Measurements from ENCODE around the gene PTPRT.

The PTPRT gene

GRCh38 chr20:42502591-42502990 is 687.1 kb downstream of the PTPRT start:
- no peak overlapping the region for H3K9ac ChIP-seq (ENCODE audit: insufficient read length)
- no peak for TF ChIP-seq EZH2 (IDR thresholded peaks at IDR 0.05)
- TF ChIP-seq FOXP2 (optimal IDR thresholded peaks at IDR 0.05; ENCODE audit: control extremely low read depth, extremely low read length, insufficient read depth) = no peak
- TF ChIP-seq POLR2AphosphoS5 (IDR thresholded peaks at IDR 0.05; ENCODE audit: borderline replicate concordance, low read depth, low read length) = no peak
- H3K9me3 ChIP-seq (ENCODE audit: low read depth, low read length) = no peaks in the 10 kb centered on the region
- H3K27ac ChIP-seq = no peak overlapping the region
- no peak for DNase-seq (ENCODE audit: low read depth, low spot score)
- no peaks in the 10 kb centered on the region for H3K36me3 ChIP-seq (ENCODE audit: insufficient read depth, low read length)
- H3K4me3 ChIP-seq = no peak overlapping the region

- Histone ChIP-seq H3K9ac (ENCODE audit: insufficient read length) (no peak overlapping the region), H3K36me3 (ENCODE audit: insufficient read depth, low read length) (no peaks in the 10 kb centered on the region), H3K9me3 (ENCODE audit: low read depth, low read length) (no peaks in the 10 kb centered on the region), H3K4me3 (no peak overlapping the region), H3K27ac (no peak overlapping the region)
- TF ChIP-seq EZH2 (IDR thresholded peaks at IDR 0.05) (no peak), FOXP2 (optimal IDR thresholded peaks at IDR 0.05; ENCODE audit: control extremely low read depth, extremely low read length, insufficient read depth) (no peak)
- no peak for DNase-seq (ENCODE audit: low read depth, low spot score)
Measured at GRCh38 chr20:42496595-42496994, 693.1 kb downstream of the PTPRT start.

- Histone ChIP-seq H3K27ac (no peak overlapping the region), H3K4me3 (no peak overlapping the region), H3K36me3 (ENCODE audit: insufficient read depth, low read length) (no peaks in the 10 kb centered on the region), H3K9ac (ENCODE audit: insufficient read length) (no peak overlapping the region), H3K9me3 (ENCODE audit: low read depth, low read length) (no peaks in the 10 kb centered on the region)
- no peak for TF ChIP-seq POLR2AphosphoS5 (IDR thresholded peaks at IDR 0.05; ENCODE audit: borderline replicate concordance, low read depth, low read length)
- no peak for TF ChIP-seq EZH2 (IDR thresholded peaks at IDR 0.05)
- no peak for TF ChIP-seq FOXP2 (optimal IDR thresholded peaks at IDR 0.05; ENCODE audit: control extremely low read depth, extremely low read length, insufficient read depth)
- DNase-seq (ENCODE audit: low read depth, low spot score) = no peak
Measured at GRCh38 chr20:42494290-42494689, 695.4 kb downstream of the PTPRT start.

GRCh38 chr20:42493001-42493400 is 696.7 kb downstream of the PTPRT start:
- no peak for DNase-seq (ENCODE audit: low read depth, low spot score)
- H3K36me3 ChIP-seq (ENCODE audit: insufficient read depth, low read length) = no peaks in the 10 kb centered on the region
- TF ChIP-seq POLR2AphosphoS5 (IDR thresholded peaks at IDR 0.05; ENCODE audit: borderline replicate concordance, low read depth, low read length) (no peak), EZH2 (IDR thresholded peaks at IDR 0.05) (no peak)
- H3K4me3 ChIP-seq = no peak overlapping the region
- H3K27ac ChIP-seq = no peak overlapping the region
- H3K9ac ChIP-seq (ENCODE audit: insufficient read length) = no peak overlapping the region
- no peaks in the 10 kb centered on the region for H3K9me3 ChIP-seq (ENCODE audit: low read depth, low read length)

GRCh38 chr20:42492290-42492689 is 697.4 kb downstream of the PTPRT start:
- H3K4me3 ChIP-seq = no peak overlapping the region
- H3K9me3 ChIP-seq (ENCODE audit: low read depth, low read length) = no peaks in the 10 kb centered on the region
- no peak overlapping the region for H3K9ac ChIP-seq (ENCODE audit: insufficient read length)
- no peak for TF ChIP-seq FOXP2 (optimal IDR thresholded peaks at IDR 0.05; ENCODE audit: control extremely low read depth, extremely low read length, insufficient read depth)
- no peak for TF ChIP-seq EZH2 (IDR thresholded peaks at IDR 0.05)
- no peak for TF ChIP-seq POLR2AphosphoS5 (IDR thresholded peaks at IDR 0.05; ENCODE audit: borderline replicate concordance, low read depth, low read length)
- no peak overlapping the region for H3K27ac ChIP-seq
- no peak for DNase-seq (ENCODE audit: low read depth, low spot score)
- H3K36me3 ChIP-seq (ENCODE audit: insufficient read depth, low read length) = no peaks in the 10 kb centered on the region

GRCh38 chr20:42485556-42485955 is 704.1 kb downstream of the PTPRT start:
- TF ChIP-seq POLR2AphosphoS5 (IDR thresholded peaks at IDR 0.05; ENCODE audit: borderline replicate concordance, low read depth, low read length) (no peak), FOXP2 (optimal IDR thresholded peaks at IDR 0.05; ENCODE audit: control extremely low read depth, extremely low read length, insufficient read depth) (no peak), EZH2 (IDR thresholded peaks at IDR 0.05) (no peak)
- H3K27ac ChIP-seq = no peak overlapping the region
- no peak overlapping the region for H3K9ac ChIP-seq (ENCODE audit: insufficient read length)
- H3K4me3 ChIP-seq = no peak overlapping the region
- no peak for DNase-seq (ENCODE audit: low read depth, low spot score)
- no peaks in the 10 kb centered on the region for H3K9me3 ChIP-seq (ENCODE audit: low read depth, low read length)
- no peaks in the 10 kb centered on the region for H3K36me3 ChIP-seq (ENCODE audit: insufficient read depth, low read length)

- TF ChIP-seq EZH2 (IDR thresholded peaks at IDR 0.05) = no peak
- no peak for TF ChIP-seq POLR2AphosphoS5 (IDR thresholded peaks at IDR 0.05; ENCODE audit: borderline replicate concordance, low read depth, low read length)
- TF ChIP-seq FOXP2 (optimal IDR thresholded peaks at IDR 0.05; ENCODE audit: control extremely low read depth, extremely low read length, insufficient read depth) = no peak
- no peak for DNase-seq (ENCODE audit: low read depth, low spot score)
Measured at GRCh38 chr20:42484790-42485375, 704.8 kb downstream of the PTPRT start.

GRCh38 chr20:42484335-42484734 is 705.4 kb downstream of the PTPRT start:
- Histone ChIP-seq H3K9ac (ENCODE audit: insufficient read length) (no peak overlapping the region), H3K9me3 (ENCODE audit: low read depth, low read length) (no peaks in the 10 kb centered on the region), H3K27ac (no peak overlapping the region), H3K4me3 (no peak overlapping the region), H3K36me3 (ENCODE audit: insufficient read depth, low read length) (no peaks in the 10 kb centered on the region)
- DNase-seq (ENCODE audit: low read depth, low spot score) = no peak
- no peak for TF ChIP-seq POLR2AphosphoS5 (IDR thresholded peaks at IDR 0.05; ENCODE audit: borderline replicate concordance, low read depth, low read length)
- TF ChIP-seq EZH2 (IDR thresholded peaks at IDR 0.05) = no peak
- no peak for TF ChIP-seq FOXP2 (optimal IDR thresholded peaks at IDR 0.05; ENCODE audit: control extremely low read depth, extremely low read length, insufficient read depth)

More at GRCh38 chr20:42484790-42485375, 704.8 kb downstream of the PTPRT start:
- Histone ChIP-seq H3K9me3 (ENCODE audit: low read depth, low read length) (no peaks in the 10 kb centered on the region), H3K9ac (ENCODE audit: insufficient read length) (no peak overlapping the region), H3K4me3 (no peak overlapping the region), H3K36me3 (ENCODE audit: insufficient read depth, low read length) (no peaks in the 10 kb centered on the region), H3K27ac (no peak overlapping the region)

GRCh38 chr20:42483730-42484303 is 705.9 kb downstream of the PTPRT start:
- no peak overlapping the region for H3K27ac ChIP-seq
- no peaks in the 10 kb centered on the region for H3K36me3 ChIP-seq (ENCODE audit: insufficient read depth, low read length)
- no peaks in the 10 kb centered on the region for H3K9me3 ChIP-seq (ENCODE audit: low read depth, low read length)
- no peak for DNase-seq (ENCODE audit: low read depth, low spot score)
- TF ChIP-seq FOXP2 (optimal IDR thresholded peaks at IDR 0.05; ENCODE audit: control extremely low read depth, extremely low read length, insufficient read depth) (no peak), EZH2 (IDR thresholded peaks at IDR 0.05) (no peak), POLR2AphosphoS5 (IDR thresholded peaks at IDR 0.05; ENCODE audit: borderline replicate concordance, low read depth, low read length) (no peak)
- H3K9ac ChIP-seq (ENCODE audit: insufficient read length) = no peak overlapping the region
- no peak overlapping the region for H3K4me3 ChIP-seq
